Putamen (tissue), 1 donor: ENCODE data around the gene PARP16.
"Not testable (repeated sequence)": the region's sequence is repeated elsewhere in the genome, so short reads cannot be mapped to it uniquely, and the experiment has no call there.

Source experiments
- DNase-seq: peaks from one replicate; pipeline ENCODE4 v3.0.0-alpha.2; 2016; ENCODE audit warnings: low spot score

The PARP16 gene

GRCh38 chr15:65233696-65234095, 53.0 kb downstream of the PARP16 start:
- no peak for DNase-seq

GRCh38 chr15:65232520-65232919, 54.2 kb downstream of the PARP16 start:
- DNase-seq = no peak

- DNase-seq = no peak
These were observed 55.4 kb downstream of the PARP16 start for GRCh38 chr15:65231306-65231705.

- DNase-seq = not testable (repeated sequence)
These were observed 59.8 kb downstream of the PARP16 start for GRCh38 chr15:65226901-65227300.

- no peak for DNase-seq
These were observed 60.5 kb downstream of the PARP16 start for GRCh38 chr15:65226221-65226620.

GRCh38 chr15:65223996-65224395, 62.7 kb downstream of the PARP16 start:
- DNase-seq = no peak

- DNase-seq = no peak
These were observed 63.8 kb downstream of the PARP16 start for GRCh38 chr15:65222891-65223290.

GRCh38 chr15:65221697-65222096, 65.0 kb downstream of the PARP16 start:
- DNase-seq = no peak

- DNase-seq = no peak
These were observed 67.5 kb downstream of the PARP16 start for GRCh38 chr15:65219137-65219536.

- no peak for DNase-seq
These were observed 68.9 kb downstream of the PARP16 start for GRCh38 chr15:65217526-65218482.

GRCh38 chr15:65215496-65215895, 71.2 kb downstream of the PARP16 start:
- no peak for DNase-seq

GRCh38 chr15:65214010-65214409, 72.7 kb downstream of the PARP16 start:
- no peak for DNase-seq

GRCh38 chr15:65213241-65213640, 73.4 kb downstream of the PARP16 start:
- DNase-seq = no peak

GRCh38 chr15:65212097-65212496, 74.6 kb downstream of the PARP16 start:
- no peak for DNase-seq

GRCh38 chr15:65211482-65211982, 75.2 kb downstream of the PARP16 start:
- no peak for DNase-seq

GRCh38 chr15:65210770-65211481, 75.8 kb downstream of the PARP16 start, which contains the start of gene CILP:
Gene CILP, minus strand, starts transcription at chr15:65211473. Its CDS starts 1,718 bp downstream, at chr15:65209755.
- no peak for DNase-seq

- DNase-seq = no peak
These were observed 76.7 kb downstream of the PARP16 start for GRCh38 chr15:65209701-65210643.

- no peak for DNase-seq
These were observed 78.0 kb downstream of the PARP16 start for GRCh38 chr15:65208647-65209046.
